HG03521 (cell line): Measurements from ENCODE around the gene TPI1.
"Not testable (repeated sequence)": the region's sequence is repeated elsewhere in the genome, so short reads cannot be mapped to it uniquely, and the experiment has no call there.

Experiments
- ATAC-seq: cut with Tn5 transposase; IDR thresholded peaks from one replicate; pipeline ENCODE4 v1.9.1; 2021; ENCODE audit warnings: mild to moderate bottlenecking, moderate library complexity; ENCODE audit not compliant: unreplicated experiment

Gene TPI1

GRCh38 chr12:6890789-6891645 is 23.7 kb downstream of the TPI1 start:
- ATAC-seq, result peak; percentile 91

DNA sequence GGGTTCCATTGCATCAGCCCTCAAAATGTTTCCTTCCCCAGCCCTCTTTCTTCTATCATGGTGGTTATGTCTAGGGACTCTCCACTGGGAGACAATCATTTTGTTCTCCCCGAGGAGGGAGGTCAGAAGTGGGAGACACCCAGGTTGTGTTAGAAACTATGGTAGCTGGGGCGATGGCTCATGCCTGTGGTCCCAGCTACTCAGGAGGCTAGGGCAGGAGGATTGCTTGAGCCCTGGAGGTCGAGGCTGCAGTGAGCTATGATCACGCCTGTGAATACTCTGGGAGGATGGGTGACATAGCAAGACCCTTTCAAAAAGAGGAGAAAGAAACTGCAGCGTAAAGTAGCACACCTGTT is 24.3 kb downstream of the TPI1 start:
- no peak for ATAC-seq

- not testable (repeated sequence) for ATAC-seq
These were observed 25.4 kb downstream of the TPI1 start for GRCh38 chr12:6892683-6893082.

DNA sequence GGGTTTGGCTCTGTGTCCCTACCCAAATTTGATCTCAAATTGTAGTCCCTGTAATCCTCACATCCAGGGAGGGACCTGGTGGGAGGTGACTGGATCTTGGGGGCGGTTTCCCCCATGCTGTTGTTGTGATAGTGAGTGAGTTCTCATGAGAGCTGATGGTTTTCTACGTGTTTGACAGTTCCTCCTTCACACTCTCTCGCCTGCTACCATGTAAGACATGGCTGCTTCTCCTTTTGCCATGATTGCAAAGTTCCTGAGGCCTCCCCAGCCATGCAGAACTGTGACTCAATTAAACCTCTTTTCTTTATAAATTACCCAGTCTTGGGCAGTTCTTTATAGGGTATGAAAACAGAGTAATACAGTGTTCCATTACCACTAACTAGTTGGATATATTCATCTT is 27.0 kb downstream of the TPI1 start:
- no peak for ATAC-seq

DNA sequence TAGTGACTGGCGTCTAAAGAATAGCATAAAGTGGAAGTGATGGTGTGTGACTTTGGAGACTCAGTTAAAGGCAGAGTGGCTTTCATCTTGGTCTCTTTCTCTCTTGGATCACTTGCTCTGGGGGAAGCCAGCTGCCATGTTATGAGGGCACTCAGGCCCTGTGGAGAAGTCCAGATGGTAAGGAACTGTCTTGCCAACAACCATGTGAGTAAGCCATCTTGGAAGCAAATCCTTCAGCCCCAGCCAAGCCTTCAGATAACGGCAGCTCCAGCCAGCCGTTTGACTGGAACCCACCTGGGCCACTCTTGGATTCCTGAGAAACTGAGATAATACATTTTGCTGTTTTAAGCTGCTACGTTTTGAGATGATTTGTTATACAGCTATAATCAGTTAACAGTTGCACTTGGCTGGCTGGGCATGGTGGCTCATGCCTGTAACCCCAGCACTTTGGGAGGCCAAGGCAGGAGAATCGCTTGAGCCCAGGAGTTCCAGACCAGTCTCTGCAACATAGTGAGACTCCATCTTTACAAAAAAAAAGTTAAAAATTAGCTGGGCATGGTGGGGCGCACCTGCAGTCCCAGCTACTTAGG is 29.6 kb downstream of the TPI1 start:
- ATAC-seq, result no peak

GRCh38 chr12:6899427-6899826 is 32.1 kb downstream of the TPI1 start:
- no peak for ATAC-seq

DNA sequence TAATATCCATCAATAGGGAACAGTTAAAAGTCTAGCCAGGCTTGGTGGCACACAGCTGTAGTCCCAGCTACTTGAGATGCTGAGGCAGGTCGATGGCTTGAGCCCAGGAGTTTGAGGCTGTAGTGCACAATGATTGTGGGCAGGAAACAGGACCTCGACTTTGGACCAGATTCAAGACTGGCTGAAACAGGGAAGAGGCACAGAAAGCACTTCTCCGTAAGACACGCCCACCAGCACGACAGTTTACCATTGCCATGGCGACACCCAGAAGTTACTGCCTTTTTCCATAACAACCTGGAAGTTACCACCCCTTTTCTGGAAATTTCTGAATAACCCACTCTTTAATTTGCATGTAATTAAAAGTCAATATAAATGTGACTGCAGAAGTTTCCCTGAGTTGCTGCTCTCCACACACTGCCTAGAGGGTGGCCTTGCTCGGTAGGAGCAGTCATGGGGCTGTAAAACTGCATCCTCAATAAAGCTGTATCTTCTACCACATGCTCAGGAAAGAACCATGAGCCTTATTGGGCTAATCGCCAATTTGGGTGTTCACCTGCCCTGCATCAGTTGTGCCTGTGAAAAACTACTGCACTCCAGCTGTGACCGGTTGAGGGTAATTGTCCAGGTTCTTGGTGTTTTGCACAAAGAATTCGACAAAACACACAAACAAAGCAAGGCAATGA is 32.6 kb downstream of the TPI1 start:
- ATAC-seq, result no peak

- ATAC-seq, result no peak
These were observed 35.1 kb downstream of the TPI1 start for GRCh38 chr12:6902448-6902847.

- ATAC-seq, result no peak
These were observed 36.4 kb downstream of the TPI1 start for GRCh38 chr12:6903722-6904121.

DNA sequence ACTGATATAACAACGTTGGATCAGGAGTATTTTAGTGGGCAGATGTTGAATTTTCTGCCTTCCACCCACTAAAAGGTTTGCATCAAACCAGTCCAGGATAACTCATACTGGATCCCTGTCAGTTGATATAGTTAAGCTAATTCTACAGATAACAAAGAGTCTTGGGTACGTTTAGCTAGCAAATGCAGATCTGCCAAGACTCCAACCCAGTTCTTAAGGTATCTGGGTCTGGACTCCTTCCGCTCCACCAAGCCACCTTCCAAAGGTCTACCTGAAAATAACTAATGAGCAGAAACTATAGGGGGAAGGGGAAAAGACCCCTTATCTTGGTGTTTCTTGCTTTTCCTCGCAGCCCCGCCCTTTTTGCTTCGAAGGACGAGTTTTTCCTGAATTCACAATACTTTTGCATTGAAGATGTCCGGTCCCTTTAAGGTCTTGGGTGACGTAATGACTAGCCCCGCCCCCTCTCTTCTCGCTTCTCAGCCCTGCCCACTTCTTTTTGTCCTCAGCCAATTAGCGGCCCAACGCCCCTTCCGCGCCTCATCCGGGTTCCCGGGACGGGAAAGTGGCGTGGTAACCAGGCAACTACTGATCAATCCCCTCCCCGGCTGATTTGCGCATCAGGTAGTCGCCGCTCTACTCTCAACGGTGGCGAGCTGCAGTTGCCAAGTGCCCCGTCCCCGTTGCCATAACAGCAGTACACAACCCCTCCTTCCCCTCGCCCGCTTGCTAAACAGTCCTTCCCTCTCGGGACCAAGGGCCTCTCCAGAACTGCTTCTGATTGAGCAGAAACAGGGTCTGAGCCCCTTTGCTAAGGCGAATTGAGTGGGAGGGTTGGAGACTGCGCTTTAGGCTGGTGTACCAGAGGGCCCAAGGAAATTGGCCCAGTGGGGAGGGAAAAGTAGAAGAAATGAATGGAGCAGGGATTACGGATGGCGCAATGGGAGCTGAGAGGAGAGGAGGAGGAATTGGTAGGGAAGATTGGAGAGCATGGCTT is 37.2 kb downstream of the TPI1 start, which contains the start of gene LRRC23:
LRRC23 (plus strand) TSS at position 543 of the 997 bp plus-strand sequence. CDS start 812 bp downstream, outside the sequence.
- ATAC-seq, result peak; percentile 96

DNA sequence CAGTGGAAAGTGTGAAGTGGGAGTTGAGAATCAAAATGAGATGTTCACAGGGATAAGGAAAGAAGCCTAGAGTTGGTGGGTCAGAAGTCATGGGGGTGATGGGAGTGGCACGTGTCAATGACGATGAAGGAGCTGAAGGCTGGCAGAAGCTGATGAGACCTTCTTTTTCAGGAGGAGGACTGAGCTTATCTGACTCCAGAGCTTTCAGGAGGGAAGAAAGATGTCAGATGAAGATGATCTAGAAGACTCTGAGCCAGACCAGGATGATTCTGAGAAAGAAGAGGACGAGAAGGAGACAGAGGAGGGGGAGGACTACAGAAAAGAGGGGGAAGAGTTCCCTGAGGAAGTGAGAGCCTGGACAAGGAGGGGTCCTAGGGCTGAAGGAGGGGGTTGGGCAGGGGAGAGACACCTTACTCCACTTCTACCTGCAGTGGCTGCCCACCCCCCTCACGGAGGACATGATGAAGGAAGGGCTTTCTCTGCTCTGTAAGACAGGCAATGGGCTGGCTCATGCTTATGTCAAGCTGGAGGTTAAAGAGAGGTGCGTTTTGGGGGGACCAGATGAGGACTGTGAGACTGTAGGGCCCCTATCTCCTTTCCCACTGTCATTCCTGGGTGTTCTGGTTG is 38.2 kb downstream of the TPI1 start:
- no peak for ATAC-seq

- not testable (repeated sequence) for ATAC-seq
These were observed 40.8 kb downstream of the TPI1 start for GRCh38 chr12:6908141-6908540.

DNA sequence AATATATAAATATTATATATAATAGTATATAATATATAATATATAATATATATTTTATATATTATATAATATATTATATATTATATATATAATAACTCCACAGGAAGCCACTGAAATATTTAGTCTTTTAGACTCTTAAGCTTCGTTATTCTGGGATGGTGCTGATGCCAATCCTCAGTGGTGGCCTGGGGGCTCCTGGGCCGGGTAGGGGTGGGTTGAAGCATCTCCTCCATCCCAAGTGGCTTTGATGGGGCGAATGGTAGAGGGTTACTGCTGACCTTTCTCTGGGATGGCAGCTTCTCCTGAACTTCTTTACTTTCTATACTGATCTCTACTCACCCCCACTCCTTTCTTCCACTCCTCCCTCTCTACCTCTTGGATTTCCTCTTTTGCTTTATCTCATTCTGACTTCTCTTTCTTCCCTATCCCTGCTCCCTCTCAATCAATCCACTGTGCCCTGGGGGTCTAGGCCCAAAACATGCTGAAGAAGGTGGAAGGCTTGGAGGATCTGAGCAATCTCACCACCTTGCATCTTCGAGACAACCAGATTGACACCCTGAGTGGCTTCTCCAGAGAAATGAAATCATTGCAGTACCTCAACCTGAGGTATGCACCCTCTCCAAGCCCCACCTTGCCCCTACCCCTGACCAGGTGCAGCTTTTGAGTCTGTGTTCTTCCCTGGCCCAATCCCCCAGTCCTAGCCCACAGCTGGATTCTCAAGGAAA is 42.3 kb downstream of the TPI1 start:
- ATAC-seq, result no peak

DNA sequence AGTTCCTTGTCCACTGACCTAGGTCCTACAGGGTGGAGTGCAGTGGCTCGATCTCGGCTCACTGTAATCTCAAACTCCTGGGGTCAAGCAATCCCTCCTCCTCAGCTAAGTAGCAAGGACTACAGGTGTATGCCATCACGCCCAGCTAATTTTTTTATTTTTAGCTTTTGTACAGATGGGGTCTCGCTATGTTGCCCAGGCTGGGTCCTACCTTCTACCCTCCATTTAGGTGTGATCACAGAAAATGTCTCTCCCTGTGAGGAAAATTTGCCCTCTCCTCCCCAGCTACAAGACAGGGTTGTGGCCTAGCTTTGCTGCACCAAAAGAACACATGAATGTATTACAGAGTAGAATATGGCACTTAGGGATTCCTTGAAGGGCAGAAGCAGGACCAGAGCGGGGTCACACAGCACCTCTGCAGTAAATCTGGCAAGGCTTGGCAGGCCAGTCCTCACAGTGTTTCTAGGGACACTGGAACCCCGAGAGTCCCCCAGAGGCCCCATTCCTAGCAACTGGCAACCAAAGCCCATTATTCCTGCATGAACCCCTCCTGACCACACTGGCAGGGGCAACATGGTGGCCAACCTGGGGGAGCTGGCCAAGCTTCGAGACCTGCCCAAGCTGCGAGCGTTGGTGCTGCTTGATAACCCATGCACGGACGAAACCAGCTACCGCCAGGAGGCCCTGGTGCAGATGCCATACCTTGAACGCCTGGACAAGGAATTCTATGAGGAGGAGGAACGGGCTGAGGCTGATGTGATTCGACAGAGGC is 45.0 kb downstream of the TPI1 start:
- ATAC-seq, result no peak

GRCh38 chr12:6914246-6914946 is 47.1 kb downstream of the TPI1 start, which contains the start of gene ENO2:
Gene ENO2, plus strand, starts transcription at chr12:6914580. Its CDS starts 1,253 bp downstream, at chr12:6915833.
- peak; percentile 63 for ATAC-seq

DNA sequence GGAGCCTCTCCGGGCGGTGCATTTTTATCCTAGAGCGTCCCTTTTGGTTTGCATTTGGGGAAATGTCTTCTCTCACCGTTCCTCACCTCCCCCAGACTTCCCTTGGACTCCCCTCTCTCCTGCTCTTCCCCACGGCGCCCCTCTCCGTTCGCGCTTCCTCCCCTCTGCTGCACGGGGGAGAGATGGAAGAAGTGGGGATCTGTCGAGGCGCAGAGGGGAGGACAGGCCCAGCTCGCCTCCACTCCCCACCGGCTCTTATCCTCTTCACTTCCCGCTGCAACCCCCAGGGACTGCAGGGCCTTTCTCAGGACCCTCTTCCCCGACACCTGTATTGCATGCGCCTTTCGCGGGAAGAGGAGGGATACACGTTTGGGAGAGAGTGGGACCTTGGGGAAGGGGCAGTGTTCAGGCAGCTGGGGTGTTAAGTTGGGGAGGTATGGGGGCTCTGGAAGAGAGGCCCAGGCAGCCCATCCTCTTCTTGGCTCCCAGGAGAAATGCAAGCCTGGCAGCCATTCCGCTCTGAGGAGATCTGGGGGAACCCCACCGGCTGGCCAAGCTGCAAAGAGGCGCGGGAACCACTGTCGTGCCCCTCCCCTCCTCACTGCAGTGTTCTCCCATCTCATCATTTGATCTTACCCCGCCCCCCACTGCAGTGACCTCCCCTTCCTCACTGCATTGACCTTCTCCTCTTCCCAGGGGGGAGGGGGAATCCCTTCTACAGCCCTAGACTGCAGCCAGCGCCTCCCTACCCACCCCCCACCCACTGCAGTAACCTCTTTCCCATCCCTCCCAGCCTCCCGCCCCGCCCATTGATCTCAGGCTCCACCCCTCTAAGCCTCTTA is 47.8 kb downstream of the TPI1 start:
- no peak for ATAC-seq

GRCh38 chr12:6915789-6916285 is 48.5 kb downstream of the TPI1 start:
- no peak for ATAC-seq
